ENCODE data around the gene MTA2.
"Not testable (repeated sequence)": the region's sequence is repeated elsewhere in the genome, so short reads cannot be mapped to it uniquely, and the experiment has no call there.

MTA2 gene

DNA sequence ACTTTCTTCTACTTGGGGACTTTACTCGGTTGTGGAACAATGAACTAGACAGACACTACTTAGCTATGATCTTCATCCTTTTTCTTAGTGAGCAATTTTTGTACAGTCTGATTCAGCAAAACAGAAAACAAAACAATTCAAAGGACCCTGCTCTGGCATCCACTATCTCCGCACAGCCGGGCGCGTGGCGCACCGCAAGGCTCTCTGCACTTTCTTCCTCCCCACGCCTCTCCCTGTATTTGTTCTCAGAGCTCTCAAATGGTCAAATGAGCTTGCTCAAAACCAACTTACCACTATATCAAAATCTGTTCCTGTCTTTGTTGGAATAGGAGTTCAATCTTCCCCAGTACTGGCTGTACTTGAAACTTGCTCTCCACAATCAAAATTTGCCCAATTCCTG, 35.4 kb downstream of the MTA2 start:
- no peak overlapping the region for H3K4me3 ChIP-seq (ENCODE audit: low read length)
- TF ChIP-seq, protein P1, sequence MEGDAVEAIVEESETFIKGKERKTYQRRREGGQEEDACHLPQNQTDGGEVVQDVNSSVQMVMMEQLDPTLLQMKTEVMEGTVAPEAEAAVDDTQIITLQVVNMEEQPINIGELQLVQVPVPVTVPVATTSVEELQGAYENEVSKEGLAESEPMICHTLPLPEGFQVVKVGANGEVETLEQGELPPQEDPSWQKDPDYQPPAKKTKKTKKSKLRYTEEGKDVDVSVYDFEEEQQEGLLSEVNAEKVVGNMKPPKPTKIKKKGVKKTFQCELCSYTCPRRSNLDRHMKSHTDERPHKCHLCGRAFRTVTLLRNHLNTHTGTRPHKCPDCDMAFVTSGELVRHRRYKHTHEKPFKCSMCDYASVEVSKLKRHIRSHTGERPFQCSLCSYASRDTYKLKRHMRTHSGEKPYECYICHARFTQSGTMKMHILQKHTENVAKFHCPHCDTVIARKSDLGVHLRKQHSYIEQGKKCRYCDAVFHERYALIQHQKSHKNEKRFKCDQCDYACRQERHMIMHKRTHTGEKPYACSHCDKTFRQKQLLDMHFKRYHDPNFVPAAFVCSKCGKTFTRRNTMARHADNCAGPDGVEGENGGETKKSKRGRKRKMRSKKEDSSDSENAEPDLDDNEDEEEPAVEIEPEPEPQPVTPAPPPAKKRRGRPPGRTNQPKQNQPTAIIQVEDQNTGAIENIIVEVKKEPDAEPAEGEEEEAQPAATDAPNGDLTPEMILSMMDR (IDR thresholded peaks at IDR 0.05; ENCODE audit: insufficient read depth, low read depth, low read length, missing control alignments) = no peak
- no peak for DNase-seq (ENCODE audit: low read depth)

DNA sequence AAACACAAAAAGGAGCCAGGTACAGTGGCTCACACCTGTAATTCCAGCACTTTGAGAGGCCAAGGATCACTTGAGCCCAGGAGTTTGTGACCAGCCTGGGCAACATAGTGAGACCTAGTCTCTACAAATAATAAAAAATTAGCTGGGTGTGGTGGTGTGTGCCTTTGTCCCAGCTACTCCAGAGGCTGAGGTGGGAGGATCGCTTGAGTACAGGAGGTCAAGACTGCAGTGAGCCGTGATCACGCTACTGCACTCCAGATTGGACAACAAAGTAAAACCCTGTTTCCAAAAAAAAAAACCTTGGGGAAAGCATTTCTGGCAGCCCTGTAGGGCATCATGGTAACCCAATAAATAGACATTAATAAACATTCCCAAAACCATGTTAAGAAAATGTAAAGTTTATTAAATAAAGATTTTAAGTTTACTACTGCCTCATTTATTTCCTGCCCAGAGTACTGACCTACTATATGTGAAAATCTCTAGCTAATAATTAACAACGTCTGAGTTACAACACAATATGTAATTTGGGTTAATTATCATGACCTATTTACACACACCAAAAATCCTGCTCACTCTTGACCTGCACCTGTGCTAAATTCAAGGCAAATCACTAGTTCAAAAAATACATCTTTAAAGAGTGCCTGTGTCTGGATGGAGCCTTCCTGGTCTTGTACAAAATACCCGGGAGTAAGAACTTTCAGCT, 36.4 kb downstream of the MTA2 start:
- DNase-seq (ENCODE audit: low read depth) = no peak
- TF ChIP-seq, protein P1 (IDR thresholded peaks at IDR 0.05; ENCODE audit: insufficient read depth, low read depth, low read length, missing control alignments) = no peak
- no peak overlapping the region for H3K4me3 ChIP-seq (ENCODE audit: low read length)

DNA sequence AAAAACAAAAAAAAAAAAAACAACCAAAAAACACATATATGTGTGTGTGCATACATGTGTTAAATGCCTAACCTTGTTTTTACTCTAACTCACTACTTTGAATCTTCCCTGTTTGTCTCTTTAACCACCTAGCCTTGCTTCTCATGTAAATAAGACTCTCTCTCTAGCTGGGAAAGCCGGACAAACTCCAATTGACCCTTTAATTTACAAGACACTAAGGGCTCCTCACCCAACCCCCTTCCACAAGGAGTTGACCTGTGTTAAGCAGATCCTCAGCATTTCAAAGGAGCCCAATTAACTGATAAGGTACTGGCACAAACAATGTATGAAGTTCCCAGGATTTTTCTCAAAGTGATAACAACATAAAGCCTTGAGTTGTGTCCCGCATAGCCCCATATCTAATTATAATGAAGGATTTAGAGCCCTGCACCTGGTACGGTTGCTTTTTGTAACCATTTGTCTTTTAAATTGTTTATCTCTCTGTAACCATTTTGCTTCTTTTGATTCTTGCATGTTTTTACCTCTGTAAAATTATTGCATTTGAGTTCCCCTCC, 39.9 kb downstream of the MTA2 start:
- DNase-seq (ENCODE audit: low read depth); H3K4me3 ChIP-seq (ENCODE audit: low read length): not testable (repeated sequence)

DNA sequence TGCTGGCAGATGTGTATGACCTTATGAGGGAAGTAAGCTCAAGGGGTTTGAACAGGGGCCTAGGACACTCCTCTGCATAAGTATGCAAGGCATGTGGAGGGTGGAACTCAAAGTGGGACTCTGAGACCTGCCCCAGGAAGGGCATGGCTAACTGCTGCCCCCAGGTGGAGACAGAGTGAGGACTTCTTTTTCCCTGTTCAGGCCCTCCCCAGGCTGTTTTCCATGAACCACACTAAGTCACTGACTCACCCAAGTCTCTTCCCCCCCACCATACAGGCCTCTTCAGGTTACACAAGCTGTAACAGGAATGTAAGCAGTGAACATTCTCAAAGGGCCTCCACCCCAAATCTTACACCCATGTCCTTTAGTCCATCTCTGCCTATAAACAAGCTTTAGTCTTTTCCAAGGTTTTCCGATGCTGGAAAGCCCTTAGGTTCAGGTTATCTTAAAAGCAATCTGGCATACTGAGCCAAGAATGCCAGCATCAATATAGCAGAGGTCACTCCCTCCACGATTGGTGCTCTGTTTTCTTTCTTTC, 41.0 kb downstream of the MTA2 start:
- peak; percentile 99 for DNase-seq (ENCODE audit: low read depth)
- TF ChIP-seq, protein P1 (IDR thresholded peaks at IDR 0.05; ENCODE audit: insufficient read depth, low read depth, low read length, missing control alignments) = peak; percentile 94
- H3K4me3 ChIP-seq (ENCODE audit: low read length) = no peak overlapping the region

DNA sequence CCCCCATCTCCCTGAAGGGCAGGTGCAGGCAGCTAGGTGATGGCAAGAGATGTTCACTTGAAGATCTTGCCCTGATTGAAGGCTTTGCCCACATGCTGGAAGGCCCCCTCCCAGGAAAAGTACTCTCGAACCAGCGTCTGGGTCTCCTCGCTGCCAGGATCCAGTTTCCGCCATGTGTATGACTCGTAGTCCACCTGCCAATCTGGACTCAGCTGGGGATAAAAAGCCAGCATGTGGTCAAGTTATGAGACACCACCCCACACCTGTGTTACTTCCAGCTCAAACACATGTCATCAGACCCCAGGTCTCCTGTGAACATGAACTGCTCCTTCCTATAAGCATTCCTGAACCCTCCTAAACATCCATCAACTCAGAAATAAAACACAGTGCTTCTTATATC, 42.0 kb downstream of the MTA2 start:
- DNase-seq (ENCODE audit: low read depth); H3K4me3 ChIP-seq (ENCODE audit: low read length): not testable (repeated sequence)

DNA sequence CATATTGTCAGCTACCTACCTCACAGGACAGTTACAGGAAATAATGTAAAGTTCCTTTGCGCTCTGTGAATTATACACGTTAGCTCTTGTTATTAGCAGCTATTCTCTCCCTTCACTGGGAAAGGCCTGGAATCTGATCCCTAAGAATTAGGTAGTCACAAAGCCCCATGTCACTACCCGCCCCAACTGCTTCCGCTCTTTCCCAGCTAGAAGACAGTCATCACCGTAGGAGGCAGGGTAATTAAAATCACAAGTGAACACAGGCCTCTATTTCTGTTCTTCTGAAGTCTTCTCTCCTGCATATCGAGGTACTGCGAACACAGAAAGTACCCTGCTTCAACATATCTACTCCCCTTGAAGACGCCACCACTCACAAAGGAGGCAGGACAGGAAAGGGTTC, 42.5 kb downstream of the MTA2 start:
- H3K4me3 ChIP-seq (ENCODE audit: low read length) = no peak overlapping the region
- DNase-seq (ENCODE audit: low read depth) = no peak
- TF ChIP-seq, protein P1 (IDR thresholded peaks at IDR 0.05; ENCODE audit: insufficient read depth, low read depth, low read length, missing control alignments) = no peak

DNA sequence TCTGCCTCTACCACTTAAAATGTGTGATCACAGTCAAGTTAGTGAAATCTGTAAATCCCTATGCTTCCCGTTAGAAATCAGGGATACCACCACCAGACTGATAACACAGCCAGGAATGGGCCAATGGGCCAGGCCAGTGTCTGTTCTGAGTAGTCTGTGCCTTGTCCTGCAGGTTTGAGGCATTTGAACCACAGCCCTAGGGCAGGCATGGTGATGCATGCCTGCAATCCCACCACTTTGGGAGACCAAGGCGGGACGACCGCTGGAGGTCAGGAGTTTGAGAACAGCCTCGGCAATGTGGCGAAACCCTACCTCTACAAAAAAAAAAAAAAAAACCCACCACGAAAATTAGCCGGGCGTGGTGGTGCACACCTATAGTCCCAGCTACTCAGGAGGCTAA, 43.0 kb downstream of the MTA2 start:
- DNase-seq (ENCODE audit: low read depth) = no peak
- no peak overlapping the region for H3K4me3 ChIP-seq (ENCODE audit: low read length)
- TF ChIP-seq, protein P1 (IDR thresholded peaks at IDR 0.05; ENCODE audit: insufficient read depth, low read depth, low read length, missing control alignments) = no peak
